IMR-90 (cell line): ENCODE measurements around the gene DUS2. TPM values are rescaled to one million over a fixed set of nuclear protein-coding genes. Genes with fewer than 3 reads are reported as not detected.

ENCODE experiments used
- ATAC-seq: fragments of 200-7000 bp; cut with Tn5 transposase; 2 replicates; pipeline ENCODE4 v1.9.1; 2020; ENCODE audit warnings: low read depth, mild to moderate bottlenecking, moderate library complexity
- BruUV-seq: library from RNA; stranded (reverse); fragments of 400-500 nt; replicated peaks from 2 replicates; lab custom pipeline; 2021; lab: Mats Ljungman, UMichigan
- CTCF ChIA-PET: fragments of 300-600 bp; formaldehyde crosslinking; extraction: SDS; loops from one replicate; lab custom pipeline; 2021; ENCODE audit warnings: antibody characterized with exemption; lab: Yijun Ruan, JAX
- POLR2A ChIA-PET: fragments of 300-600 bp; sonication (Branson Sonifier 250); formaldehyde crosslinking; loops from one replicate; lab custom pipeline; 2022; ENCODE audit warnings: antibody characterized with exemption; ENCODE audit not compliant: unreplicated experiment; lab: Charles Lee
- DNase-seq: peaks from one replicate; pipeline ENCODE4 v3.0.0; 2013
- H2AFZ ChIP-seq: replicated peaks from 2 replicates; pipeline ENCODE3; 2013; ENCODE audit warnings: low read length, mild to moderate bottlenecking; ENCODE audit not compliant: poor library complexity
- H2AK5ac ChIP-seq: 2 replicates; pipeline ENCODE4 v1.6.1; 2013; ENCODE audit warnings: low read depth, low read length, inconsistent platforms
- H2AK9ac ChIP-seq: replicated peaks from 2 replicates; pipeline ENCODE3; 2013; ENCODE audit warnings: mild to moderate bottlenecking, low read depth, low read length, moderate library complexity; ENCODE audit not compliant: poor library complexity
- H2BK120ac ChIP-seq: 2 replicates; pipeline ENCODE4 v1.6.1; 2013; ENCODE audit warnings: low read depth, low read length, inconsistent platforms
- H2BK15ac ChIP-seq: 3 replicates; pipeline ENCODE4 v1.6.1; 2013; ENCODE audit warnings: low read depth, low read length, inconsistent platforms
- H2BK20ac ChIP-seq: 2 replicates; pipeline ENCODE4 v1.6.1; 2013; ENCODE audit warnings: low read depth, mild to moderate bottlenecking, inconsistent platforms, low read length, moderate library complexity
- H2BK5ac ChIP-seq: 2 replicates; pipeline ENCODE4 v1.6.1; 2013; ENCODE audit warnings: mild to moderate bottlenecking, low read depth, low read length, inconsistent platforms; ENCODE audit not compliant: poor library complexity, severe bottlenecking
- H3K14ac ChIP-seq: replicated peaks from 2 replicates; pipeline ENCODE4 v1.6.1; 2013; ENCODE audit warnings: low read depth, low read length, inconsistent platforms
- H3K18ac ChIP-seq: 2 replicates; pipeline ENCODE4 v1.6.1; 2013; ENCODE audit warnings: low read depth, low read length, control low read depth
- H3K23ac ChIP-seq: 2 replicates; pipeline ENCODE4 v1.6.1; 2013; ENCODE audit warnings: low read depth, low read length, inconsistent platforms
- H3K27ac ChIP-seq: 2 replicates; pipeline ENCODE4 v1.5.1; 2013; ENCODE audit warnings: mild to moderate bottlenecking, control low read depth, low read length; ENCODE audit not compliant: insufficient read depth
- H3K27me3 ChIP-seq: 2 replicates; pipeline ENCODE4 v1.6.1; 2013; ENCODE audit warnings: low read length; ENCODE audit not compliant: control insufficient read depth, insufficient read depth
- H3K36me3 ChIP-seq: 2 replicates; pipeline ENCODE4 v1.6.1; 2013; ENCODE audit warnings: low read length, mixed read lengths; ENCODE audit not compliant: control insufficient read depth, insufficient read depth
- H3K4ac ChIP-seq: 2 replicates; pipeline ENCODE4 v1.6.1; 2013; ENCODE audit warnings: low read depth, low read length, inconsistent platforms
- H3K4me1 ChIP-seq: 2 replicates; pipeline ENCODE4 v1.6.1; 2013; ENCODE audit warnings: low read length, mixed read lengths; ENCODE audit not compliant: control insufficient read depth, insufficient read depth
- H3K4me2 ChIP-seq: 2 replicates; pipeline ENCODE4 v1.6.1; 2013; ENCODE audit warnings: low read depth, mild to moderate bottlenecking, control low read depth, low read length, moderate library complexity
- H3K4me3 ChIP-seq: 2 replicates; pipeline ENCODE4 v1.5.1; 2013; ENCODE audit warnings: low read depth, mild to moderate bottlenecking, control low read depth, low read length, moderate library complexity; ENCODE audit not compliant: insufficient read depth
- H3K56ac ChIP-seq: 2 replicates; pipeline ENCODE4 v1.6.1; 2013; ENCODE audit warnings: low read length, inconsistent platforms; ENCODE audit not compliant: insufficient read depth; ENCODE audit errors: extremely low read depth
- H3K79me1 ChIP-seq, 2 experiments: 2 replicates each; pipeline ENCODE4 v1.6.1; 2013; ENCODE audit warnings: low read length in 2 of 2, inconsistent platforms in 1 of 2, low read depth in 1 of 2
- H3K9ac ChIP-seq: 2 replicates; pipeline ENCODE4 v1.6.1; 2013; ENCODE audit warnings: low read depth, low read length, control low read depth
- H3K9me1 ChIP-seq: 2 replicates; pipeline ENCODE4 v1.6.1; 2013; ENCODE audit warnings: low read length, inconsistent platforms; ENCODE audit not compliant: insufficient read depth
- H3K9me3 ChIP-seq: 2 replicates; pipeline ENCODE4 v1.6.1; 2013; ENCODE audit warnings: low read length; ENCODE audit not compliant: control insufficient read depth, insufficient read depth
- H4K20me1 ChIP-seq: 2 replicates; pipeline ENCODE4 v1.6.1; 2013; ENCODE audit warnings: low read length, inconsistent platforms; ENCODE audit not compliant: insufficient read depth
- H4K5ac ChIP-seq: 2 replicates; pipeline ENCODE4 v1.6.1; 2013; ENCODE audit warnings: mild to moderate bottlenecking, low read depth, low read length, control low read depth
- H4K8ac ChIP-seq, 2 experiments: 2 replicates each; pipeline ENCODE4 v1.6.1; 2013; ENCODE audit warnings: low read depth in 2 of 2, low read length in 2 of 2, control low read depth in 1 of 2, inconsistent platforms in 1 of 2
- H4K91ac ChIP-seq: 2 replicates; pipeline ENCODE4 v1.6.1; 2013; ENCODE audit warnings: low read depth, low read length, inconsistent platforms; ENCODE audit not compliant: insufficient read depth
- BHLHE40 ChIP-seq: fragments of 150-350 bp; IDR thresholded peaks from 2 replicates; pipeline ENCODE4 v1.6.1; 2016; ENCODE audit warnings: mild to moderate bottlenecking, low read depth, low read length
- CEBPB ChIP-seq: IDR thresholded peaks from 2 replicates; pipeline ENCODE4 v1.6.1; 2012; ENCODE audit warnings: low read depth, low read length, improper control_type of control experiment
- MAFK ChIP-seq: IDR thresholded peaks from 2 replicates; pipeline ENCODE4 v1.6.1; 2012; ENCODE audit warnings: low read depth, low read length, improper control_type of control experiment
- MXI1 ChIP-seq: IDR thresholded peaks from 2 replicates; pipeline ENCODE4 v1.6.1; 2012; ENCODE audit warnings: low read depth, mild to moderate bottlenecking, low read length, moderate library complexity, borderline replicate concordance
- NFE2L2 ChIP-seq: fragments of 150-350 bp; IDR thresholded peaks from 2 replicates; pipeline ENCODE4 v1.6.1; 2016; ENCODE audit warnings: low read depth, mild to moderate bottlenecking, low read length
- RAD21 ChIP-seq: IDR thresholded peaks from 2 replicates; pipeline ENCODE4 v1.6.1; 2012; ENCODE audit warnings: low read length, improper control_type of control experiment
- RFX5 ChIP-seq: IDR thresholded peaks from 2 replicates; pipeline ENCODE4 v1.8.0; 2012; ENCODE audit warnings: low read depth, mild to moderate bottlenecking, low read length, moderate library complexity
- SMC3 ChIP-seq: fragments of 150-350 bp; IDR thresholded peaks from 2 replicates; pipeline ENCODE4 v1.6.1; 2016; ENCODE audit warnings: low read depth, mild to moderate bottlenecking, antibody characterized with exemption, low read length, moderate library complexity
- WGBS, 2 experiments: methylation state at CpG; one replicate each; pipeline versions ENCODE4 v1.1.5 to v1.1.7; 2013; ENCODE audit warnings: missing lambda C conversion rate in 2 of 2; ENCODE audit not compliant: insufficient read length in 1 of 2; ENCODE audit errors: extremely low coverage in 2 of 2; 5-methylcytosine and 5-hydroxymethylcytosine counted together
- dilution Hi-C: fragments of 300-500 bp; cut with HindIII; formaldehyde crosslinking; loops from one replicate; pipeline ENCODE4 v1.14.3; 2018; ENCODE audit warnings: low sequenced_read_pairs; ENCODE audit not compliant: unreplicated experiment
- in situ Hi-C: fragments of 300-500 bp; cut with MboI; formaldehyde crosslinking; loops from 3 replicates; pipeline ENCODE4 v1.14.3; 2019; ENCODE audit warnings: low sequenced_read_pairs, inconsistent platforms, mixed read lengths
- intact Hi-C: fragments of 100-400 bp; cut with micrococcal nuclease; formaldehyde crosslinking; loops from 2 replicates; pipeline ENCODE4 v1.10.0; 2022
- polyA plus RNA-seq, 3 experiments: library from polyadenylated mRNA; depleted of rRNA; stranded (reverse); fragments of >200 nt; gene quantifications; 2 replicates each; pipeline ENCODE4 v1.2.3, GENCODE V29; 2012; ENCODE audit warnings: low replicate concordance in 1 of 3
- total RNA-seq: library from RNA; depleted of rRNA; stranded (reverse); fragments of >200 nt; gene quantifications from 2 replicates; pipeline ENCODE4 v1.2.3, GENCODE V29; 2012
- TF ChIP-seq, protein P1 (sequence below): conservative IDR thresholded peaks from 2 replicates; pipeline ENCODE4 v1.5.1; 2012; ENCODE audit warnings: mild to moderate bottlenecking, low read depth, low read length, improper control_type of control experiment
- TF ChIP-seq, protein P2 (sequence below): fragments of 150-350 bp; IDR thresholded peaks from 2 replicates; pipeline ENCODE4 v1.6.1; 2016; ENCODE audit warnings: low read depth, mild to moderate bottlenecking, low read length, moderate library complexity, borderline replicate concordance
- TF ChIP-seq, protein P3 (sequence below): fragments of 150-350 bp; IDR thresholded peaks from 2 replicates; pipeline ENCODE4 v1.6.1; 2017; ENCODE audit warnings: mild to moderate bottlenecking, antibody characterized with exemption, low read length, low read depth

DUS2 gene
- total and polyA plus RNA-seq, 2 of the 4 experiments (the other 2 are of a cell fraction): 15.8 to 30.5 TPM

DNA sequence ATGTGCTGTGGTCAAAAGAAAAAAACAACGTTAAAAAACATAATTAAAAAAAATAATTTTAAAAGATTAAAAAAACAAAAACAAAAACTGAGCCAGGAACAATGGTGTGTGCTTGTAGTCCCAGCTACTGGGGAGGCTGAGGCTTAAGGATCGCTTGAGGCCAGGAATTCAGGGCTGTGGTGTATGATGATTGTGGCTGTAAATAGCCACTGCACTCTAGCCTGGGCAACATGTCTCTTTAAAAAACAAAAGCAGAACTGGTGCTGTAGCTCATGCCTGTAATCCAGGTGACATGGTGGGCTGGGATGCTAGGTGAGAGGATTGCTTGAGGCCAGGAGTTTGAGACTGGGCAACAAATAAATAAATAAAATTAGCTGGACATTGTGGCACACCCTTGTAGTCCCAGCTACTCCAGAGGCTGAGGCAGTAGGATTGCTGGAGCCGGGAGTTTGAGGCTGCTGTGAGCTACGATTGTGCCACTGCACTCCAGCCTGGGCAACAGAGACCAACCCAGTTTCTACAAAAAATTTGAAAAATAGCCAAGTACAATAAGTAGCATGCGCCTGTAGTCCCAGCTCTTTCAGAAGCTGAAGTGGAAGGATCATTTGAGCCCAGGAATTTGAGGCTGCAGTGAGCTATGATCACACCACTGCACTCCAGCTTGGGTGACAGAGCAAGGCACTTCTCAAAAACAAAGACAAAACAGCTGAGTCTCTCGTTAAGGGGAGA lies 105.7 kb downstream of the DUS2 start:
- Histone ChIP-seq H3K36me3 (no peaks in the 10 kb centered on the region), H3K56ac (no peak overlapping the region), H3K4me2 (no peak overlapping the region), H3K9me3 (no peaks in the 10 kb centered on the region), H3K14ac (no peak overlapping the region), H3K9ac (no peak overlapping the region), H2BK20ac (no peak overlapping the region), H2BK5ac (no peak overlapping the region), H3K4ac (no peak overlapping the region), H4K8ac (0 out of 4 replicates have a peak overlapping the region, but pooled peaks of 1 of the 2 experiments have one; percentile 20), H3K27me3 (no peaks in the 10 kb centered on the region), H4K91ac (no peak overlapping the region), H2AK9ac (no peak overlapping the region), H3K9me1 (no peaks in the 10 kb centered on the region), H3K18ac (no peak overlapping the region), H3K4me1 (peaks cover 2% of the 10 kb centered on the region; the same call in 1 of the 2 replicates), H4K5ac (no peak overlapping the region), H2BK15ac (no peak overlapping the region), H2AFZ (no peak overlapping the region), H3K27ac (no peak overlapping the region), H2BK120ac (no peak overlapping the region), H3K79me1 (peaks cover 13 to 33% of the 10 kb centered on the region in 2 experiments), H2AK5ac (no peak overlapping the region), H4K20me1 (no peaks in the 10 kb centered on the region; the same call in 1 of the 2 replicates), H3K4me3 (no peak overlapping the region), H3K23ac (no peak overlapping the region)
- DNase-seq: peak; percentile 4
- TF ChIP-seq, protein P1, sequence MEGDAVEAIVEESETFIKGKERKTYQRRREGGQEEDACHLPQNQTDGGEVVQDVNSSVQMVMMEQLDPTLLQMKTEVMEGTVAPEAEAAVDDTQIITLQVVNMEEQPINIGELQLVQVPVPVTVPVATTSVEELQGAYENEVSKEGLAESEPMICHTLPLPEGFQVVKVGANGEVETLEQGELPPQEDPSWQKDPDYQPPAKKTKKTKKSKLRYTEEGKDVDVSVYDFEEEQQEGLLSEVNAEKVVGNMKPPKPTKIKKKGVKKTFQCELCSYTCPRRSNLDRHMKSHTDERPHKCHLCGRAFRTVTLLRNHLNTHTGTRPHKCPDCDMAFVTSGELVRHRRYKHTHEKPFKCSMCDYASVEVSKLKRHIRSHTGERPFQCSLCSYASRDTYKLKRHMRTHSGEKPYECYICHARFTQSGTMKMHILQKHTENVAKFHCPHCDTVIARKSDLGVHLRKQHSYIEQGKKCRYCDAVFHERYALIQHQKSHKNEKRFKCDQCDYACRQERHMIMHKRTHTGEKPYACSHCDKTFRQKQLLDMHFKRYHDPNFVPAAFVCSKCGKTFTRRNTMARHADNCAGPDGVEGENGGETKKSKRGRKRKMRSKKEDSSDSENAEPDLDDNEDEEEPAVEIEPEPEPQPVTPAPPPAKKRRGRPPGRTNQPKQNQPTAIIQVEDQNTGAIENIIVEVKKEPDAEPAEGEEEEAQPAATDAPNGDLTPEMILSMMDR: no peak
- TF ChIP-seq RFX5: no peak
- TF ChIP-seq NFE2L2: no peak
- no peak for TF ChIP-seq BHLHE40
- TF ChIP-seq, protein P2, sequence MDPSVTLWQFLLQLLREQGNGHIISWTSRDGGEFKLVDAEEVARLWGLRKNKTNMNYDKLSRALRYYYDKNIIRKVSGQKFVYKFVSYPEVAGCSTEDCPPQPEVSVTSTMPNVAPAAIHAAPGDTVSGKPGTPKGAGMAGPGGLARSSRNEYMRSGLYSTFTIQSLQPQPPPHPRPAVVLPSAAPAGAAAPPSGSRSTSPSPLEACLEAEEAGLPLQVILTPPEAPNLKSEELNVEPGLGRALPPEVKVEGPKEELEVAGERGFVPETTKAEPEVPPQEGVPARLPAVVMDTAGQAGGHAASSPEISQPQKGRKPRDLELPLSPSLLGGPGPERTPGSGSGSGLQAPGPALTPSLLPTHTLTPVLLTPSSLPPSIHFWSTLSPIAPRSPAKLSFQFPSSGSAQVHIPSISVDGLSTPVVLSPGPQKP: no peak
- TF ChIP-seq MXI1: no peak
- TF ChIP-seq MAFK: no peak
- TF ChIP-seq, protein P3, sequence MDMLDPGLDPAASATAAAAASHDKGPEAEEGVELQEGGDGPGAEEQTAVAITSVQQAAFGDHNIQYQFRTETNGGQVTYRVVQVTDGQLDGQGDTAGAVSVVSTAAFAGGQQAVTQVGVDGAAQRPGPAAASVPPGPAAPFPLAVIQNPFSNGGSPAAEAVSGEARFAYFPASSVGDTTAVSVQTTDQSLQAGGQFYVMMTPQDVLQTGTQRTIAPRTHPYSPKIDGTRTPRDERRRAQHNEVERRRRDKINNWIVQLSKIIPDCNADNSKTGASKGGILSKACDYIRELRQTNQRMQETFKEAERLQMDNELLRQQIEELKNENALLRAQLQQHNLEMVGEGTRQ: no peak
- no peak for TF ChIP-seq RAD21
- no peak for TF ChIP-seq CEBPB
- TF ChIP-seq SMC3: no peak
- no TSS peak for BruUV-seq
- in situ Hi-C loops (no loop called here), intact Hi-C loops (no loop called here), dilution Hi-C loops (no loop called here)
- CTCF ChIA-PET: no interaction called here
- POLR2A ChIA-PET: no interaction called here
- WGBS, 2 experiments: 60% methylated on average over 1 of the region's 6 CpGs; no CpG with 5 or more reads in 1 of the 2 experiments
- no peak for ATAC-seq
